Measurements from ENCODE around the gene GNAQ.

- TF ChIP-seq CTCF (IDR thresholded peaks at IDR 0.05) = no peak
- TF ChIP-seq EP300 (IDR thresholded peaks at IDR 0.05) = no peak
- no peak for TF ChIP-seq NR3C1 (IDR thresholded peaks at IDR 0.05)
- no peak for TF ChIP-seq POLR2A (IDR thresholded peaks at IDR 0.05; ENCODE audit: low read length)
- no peak for TF ChIP-seq HEYL (CRISPR knock-in tag; IDR thresholded peaks at IDR 0.05)
- TF ChIP-seq MAZ (IDR thresholded peaks at IDR 0.05; ENCODE audit: borderline replicate concordance, low read depth, low read length) = no peak
- no peak for TF ChIP-seq SREBF2 (IDR thresholded peaks at IDR 0.05)
- TF ChIP-seq RAD21 (conservative IDR thresholded peaks at IDR 0.05 in 1 of 2, IDR thresholded peaks at IDR 0.05 in 1 of 2) = no peak
- TF ChIP-seq ZC3H11A (IDR thresholded peaks at IDR 0.05) = no peak
- TF ChIP-seq KDM1A (IDR thresholded peaks at IDR 0.05; ENCODE audit: low read depth) = no peak
These were observed 177.9 kb downstream of the GNAQ start for GRCh38 chr9:77853716-77854115.
